Muscle of leg (tissue), 16 donors: ENCODE measurements around the gene TRIO. TPM values are rescaled to one million over a fixed set of nuclear protein-coding genes. Genes with fewer than 3 reads are reported as not detected.
A peak's percentile ranks its signal among the peaks of the same experiment; 100 is the strongest.
"Not testable (repeated sequence)": the region's sequence is repeated elsewhere in the genome, so short reads cannot be mapped to it uniquely, and the experiment has no call there.

ENCODE experiments used
- DNase-seq: peaks from one replicate; pipeline ENCODE4 v3.0.0; 2013
- H3K27ac ChIP-seq: one replicate; pipeline ENCODE4 v1.5.1; 2013; ENCODE audit warnings: mild to moderate bottlenecking, low read length, control low read depth
- H3K27me3 ChIP-seq: one replicate; pipeline ENCODE4 v1.6.1; 2013; ENCODE audit warnings: low read length; ENCODE audit not compliant: control insufficient read depth, insufficient read depth
- H3K36me3 ChIP-seq: one replicate; pipeline ENCODE4 v1.6.1; 2013; ENCODE audit warnings: low read length; ENCODE audit not compliant: control insufficient read depth, insufficient read depth
- H3K4me1 ChIP-seq: one replicate; pipeline ENCODE4 v1.6.1; 2013; ENCODE audit warnings: low read length; ENCODE audit not compliant: control insufficient read depth, insufficient read depth
- H3K4me3 ChIP-seq: one replicate; pipeline ENCODE4 v1.5.1; 2013; ENCODE audit warnings: low read length, control low read depth
- H3K9me3 ChIP-seq: replicated peaks from 2 replicates; pipeline ENCODE4 v1.6.1; 2013; ENCODE audit warnings: low read depth, low read length; ENCODE audit not compliant: control insufficient read depth
- WGBS: methylation state at CpG from one replicate; pipeline ENCODE4 v1.1.5; 2013; ENCODE audit warnings: missing lambda C conversion rate; ENCODE audit not compliant: insufficient coverage; 5-methylcytosine and 5-hydroxymethylcytosine counted together
- long read RNA-seq, 11 donors: transcript quantifications; one replicate each; lab custom pipeline, GENCODE V29; 2026
- polyA plus RNA-seq, 8 donors: library from polyadenylated mRNA; unstranded; fragments of 120-200 nt; gene quantifications; one replicate each; pipeline versions ENCODE4 v1.2.1 to v1.2.3, GENCODE V29; 2013; ENCODE audit warnings: inconsistent platforms in 1 of 8, low replicate concordance in 1 of 8; ENCODE audit not compliant: insufficient read length in 8 of 8, insufficient read depth in 1 of 8
- total RNA-seq: library from RNA; stranded (reverse); fragments of 120-200 nt; gene quantifications from one replicate; pipeline ENCODE4 v1.2.4, GENCODE V29; 2013

Gene TRIO
- total RNA-seq (129 TPM), polyA plus RNA-seq (100 to 1,000 TPM; 124 to 219 (median 174) TPM)
- long read RNA-seq, donor 1, partial matches to known transcripts, result 0 of 4 reads
- long read RNA-seq, donor 1, other reads (novel, unspliced or antisense), result 0 of 4 reads
- long read RNA-seq, donor 2, result 0 reads
- long read RNA-seq, donor 3, partial matches to known transcripts, result 16 of 25 reads
- long read RNA-seq, donor 3, other reads (novel, unspliced or antisense), result 0 of 25 reads
- long read RNA-seq, donor 4, partial matches to known transcripts, result 0 of 4 reads
- long read RNA-seq, donor 4, other reads (novel, unspliced or antisense), result 0 of 4 reads
- long read RNA-seq, donor 5, partial matches to known transcripts, result 16 of 19 reads
- long read RNA-seq, donor 5, other reads (novel, unspliced or antisense), result 0 of 19 reads
- long read RNA-seq, donor 6, transcript TRIO-215 (3 exons, 861 nt), result major isoform, 5 of 18 reads
- long read RNA-seq, donor 6, partial matches to known transcripts, result 10 of 18 reads
- long read RNA-seq, donor 6, other reads (novel, unspliced or antisense), result 0 of 18 reads
- long read RNA-seq, donor 7, partial matches to known transcripts, result 42 of 44 reads
- long read RNA-seq, donor 7, other reads (novel, unspliced or antisense), result 0 of 44 reads
- long read RNA-seq, donor 8, partial matches to known transcripts, result 6 of 10 reads
- long read RNA-seq, donor 8, other reads (novel, unspliced or antisense), result 0 of 10 reads
- long read RNA-seq, donor 9, transcript TRIO-204 (5 exons, 736 nt), result major isoform, 5 of 2,265 reads
- long read RNA-seq, donor 9, partial matches to known transcripts, result 2,257 of 2,265 reads
- long read RNA-seq, donor 9, other reads (novel, unspliced or antisense), result 0 of 2,265 reads
- long read RNA-seq, donor 10, transcript TRIO-215 (3 exons, 861 nt), result major isoform, 5 of 62 reads
- long read RNA-seq, donor 10, partial matches to known transcripts, result 50 of 62 reads
- long read RNA-seq, donor 10, other reads (novel, unspliced or antisense), result 0 of 62 reads
- long read RNA-seq, donor 11, partial matches to known transcripts, result 46 of 52 reads
- long read RNA-seq, donor 11, other reads (novel, unspliced or antisense), result 0 of 52 reads

GRCh38 chr5:14142827-14143545 is at the start of gene TRIO:
Gene TRIO, plus strand, starts transcription at chr5:14143342. Its CDS starts 384 bp downstream, at chr5:14143726.
- Histone ChIP-seq H3K4me1 (peaks cover 50% of the 10 kb centered on the region), H3K4me3 (peak within 1 kb of the TSS; percentile 93)

DNA sequence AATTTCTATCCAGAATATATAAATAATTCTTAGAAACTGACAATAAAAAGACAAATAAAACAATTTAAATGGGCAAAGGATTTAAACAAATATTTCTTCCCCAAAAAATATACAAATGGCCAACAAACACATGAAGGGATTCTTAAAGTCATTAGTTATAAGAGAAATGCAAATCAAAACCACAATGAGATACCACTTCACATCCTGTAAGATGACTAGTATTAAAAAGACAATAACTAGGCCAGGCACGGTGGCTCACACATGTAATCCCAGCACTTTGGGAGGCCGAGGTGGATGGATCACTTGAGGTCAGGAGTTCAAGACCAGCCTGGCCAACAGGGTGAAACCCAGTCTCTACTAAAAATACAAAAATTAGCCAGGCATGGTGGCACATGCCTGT is 45.8 kb upstream of the TRIO start:
- H3K4me1 ChIP-seq, H3K27ac ChIP-seq, H3K4me3 ChIP-seq, H3K9me3 ChIP-seq, H3K36me3 ChIP-seq, H3K27me3 ChIP-seq, DNase-seq: not testable (repeated sequence)
- WGBS, result 86% methylated on average over 2 of the region's 2 CpGs

More at GRCh38 chr5:14142827-14143545, at the start of gene TRIO:
- Histone ChIP-seq H3K27ac (peak within 1 kb of the TSS; percentile 85), H3K27me3 (peaks cover 2% of the 10 kb centered on the region), H3K36me3 (no peaks in the 10 kb centered on the region), H3K9me3 (no peaks in the 10 kb centered on the region)
- WGBS, result under 1% methylated on average over 79 of the region's 79 CpGs
- DNase-seq, result peak; percentile 98

GRCh38 chr5:14097998-14098471 is 45.1 kb upstream of the TRIO start:
- Histone ChIP-seq H3K4me3 (no peak overlapping the region), H3K27ac (no peak overlapping the region), H3K4me1 (peaks cover 2% of the 10 kb centered on the region), H3K27me3 (peaks cover 3% of the 10 kb centered on the region), H3K9me3 (no peaks in the 10 kb centered on the region), H3K36me3 (no peaks in the 10 kb centered on the region)
- DNase-seq, result no peak
- no CpG with 5 or more reads among the region's 1 CpG for WGBS

DNA sequence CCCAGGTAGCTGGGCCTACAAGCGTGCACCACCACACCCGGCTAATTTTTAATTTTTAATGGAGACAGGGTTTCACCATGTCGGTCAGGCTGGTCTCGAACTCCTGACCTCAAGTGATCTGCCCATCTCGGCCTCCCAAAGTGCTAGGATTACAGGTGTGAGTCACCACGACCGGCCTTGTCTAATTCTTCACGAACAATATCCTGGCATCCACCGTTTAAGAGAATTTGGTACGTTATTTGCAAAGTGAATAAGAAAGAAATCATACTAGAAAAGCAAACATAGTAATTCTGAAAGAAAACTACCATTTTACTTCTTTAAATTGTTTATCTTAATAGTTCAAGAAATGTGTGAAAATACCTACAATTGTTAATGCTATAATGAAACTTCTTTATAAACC is 42.9 kb upstream of the TRIO start:
- DNase-seq, result no peak
- H3K4me1 ChIP-seq, result peaks cover 2% of the 10 kb centered on the region
- 85% methylated on average over 6 of the region's 10 CpGs for WGBS

GRCh38 chr5:14101922-14102321 is 41.2 kb upstream of the TRIO start:
- Histone ChIP-seq H3K4me1 (peaks cover 2% of the 10 kb centered on the region), H3K4me3 (no peak overlapping the region), H3K27me3 (no peaks in the 10 kb centered on the region), H3K36me3 (no peaks in the 10 kb centered on the region), H3K27ac (no peak overlapping the region), H3K9me3 (no peaks in the 10 kb centered on the region)
- peak; percentile 43 for DNase-seq
- WGBS, result 28% methylated on average over 2 of the region's 2 CpGs

More for the DNA sequence above, 42.9 kb upstream of the TRIO start:
- Histone ChIP-seq H3K36me3 (no peaks in the 10 kb centered on the region), H3K9me3 (no peaks in the 10 kb centered on the region), H3K27me3 (no peaks in the 10 kb centered on the region), H3K27ac (no peak overlapping the region), H3K4me3 (no peak overlapping the region)

DNA sequence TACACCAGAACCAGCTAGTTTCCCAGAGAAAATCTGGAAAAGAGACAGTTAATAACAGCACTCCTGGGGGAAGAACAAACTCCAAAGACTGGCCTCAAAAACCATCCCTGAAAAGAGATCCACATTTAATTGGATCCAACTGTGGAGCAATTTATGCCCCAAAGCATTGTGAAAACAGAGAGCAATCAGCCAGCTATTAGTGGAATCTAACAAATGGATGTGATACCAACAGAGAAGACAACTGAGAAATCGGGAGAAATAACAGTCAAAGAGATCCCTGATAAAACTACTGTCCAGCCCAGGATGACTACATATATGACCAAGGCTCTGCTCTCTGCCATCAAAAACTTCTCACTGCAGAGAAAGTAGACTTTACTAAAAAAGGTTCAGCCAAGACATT is 40.5 kb upstream of the TRIO start:
- Histone ChIP-seq H3K27ac (no peak overlapping the region), H3K4me1 (peaks cover 2% of the 10 kb centered on the region), H3K9me3 (no peaks in the 10 kb centered on the region), H3K36me3 (no peaks in the 10 kb centered on the region), H3K4me3 (no peak overlapping the region), H3K27me3 (no peaks in the 10 kb centered on the region)
- 80% methylated on average over 1 of the region's 1 CpG for WGBS
- no peak for DNase-seq

DNA sequence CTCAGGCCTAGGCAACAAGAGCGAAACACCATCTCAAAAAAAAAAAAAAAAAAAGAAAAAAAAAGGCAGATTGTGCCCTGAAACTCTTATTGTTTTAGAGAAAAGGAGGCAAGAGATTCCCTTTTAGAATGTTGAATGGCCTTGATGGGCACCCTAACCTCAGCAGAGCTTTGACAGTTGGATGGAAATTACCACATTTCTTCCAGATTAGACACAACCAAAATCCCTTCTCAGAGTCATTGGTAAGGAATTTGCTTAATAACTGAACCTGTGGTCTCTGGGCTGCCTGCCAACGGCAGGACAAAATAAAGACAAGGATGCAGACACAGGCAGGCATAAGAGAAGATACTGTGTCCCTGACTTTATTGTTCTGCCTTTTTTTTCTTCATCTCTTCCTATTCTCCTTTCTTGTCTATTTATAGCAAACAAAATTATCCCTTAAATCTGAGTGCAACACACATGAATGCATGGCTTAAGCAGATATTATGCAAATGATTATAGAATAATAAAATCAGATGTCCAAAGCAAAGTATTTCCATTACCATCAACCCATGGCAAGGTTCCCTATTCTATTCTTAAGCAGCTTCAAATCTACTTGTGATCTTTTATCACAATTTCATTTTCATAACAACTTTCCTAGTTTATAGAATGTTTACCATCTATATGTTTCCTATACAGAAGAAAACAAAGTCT is 37.3 kb upstream of the TRIO start:
- Histone ChIP-seq H3K4me3 (no peak overlapping the region), H3K9me3 (no peaks in the 10 kb centered on the region), H3K36me3 (no peaks in the 10 kb centered on the region), H3K27me3 (peaks cover 2% of the 10 kb centered on the region), H3K27ac (no peak overlapping the region), H3K4me1 (peaks cover 7% of the 10 kb centered on the region)
- 29% methylated on average over 1 of the region's 2 CpGs for WGBS
- DNase-seq, result peak; percentile 47

- Histone ChIP-seq H3K9me3 (no peaks in the 10 kb centered on the region), H3K36me3 (no peaks in the 10 kb centered on the region), H3K27me3 (peaks cover 2% of the 10 kb centered on the region), H3K4me1 (peaks cover 4% of the 10 kb centered on the region), H3K4me3 (no peak overlapping the region), H3K27ac (no peak overlapping the region)
- no CpG with 5 or more reads among the region's 8 CpGs for WGBS
- no peak for DNase-seq
These were observed 35.6 kb upstream of the TRIO start for GRCh38 chr5:14107536-14107935.
